Measurements from ENCODE around the gene MPL. TPM values are rescaled to one million over a fixed set of nuclear protein-coding genes. Genes with fewer than 3 reads are reported as not detected.

Gene MPL
- total RNA-seq, 2 donors from 2014 or later: 0.64 to 1.2 TPM

GRCh38 chr1:43316738-43317520, 20.7 kb upstream of the MPL start:
- peak; percentile 65 for DNase-seq
- Histone ChIP-seq H3K27me3 (ENCODE audit: control insufficient read depth, insufficient read depth, low read length, poor library complexity, severe bottlenecking) (no peaks in the 10 kb centered on the region), H3K27ac (ENCODE audit: low read depth, low read length) (no peak overlapping the region), H3K4me1 (ENCODE audit: control insufficient read depth, insufficient read depth, low read length) (no peaks in the 10 kb centered on the region), H3K4me3 (ENCODE audit: low read length) (no peak overlapping the region), H3K9me3 (ENCODE audit: control insufficient read depth, low read length) (no peaks in the 10 kb centered on the region), H3K9ac (ENCODE audit: extremely low read depth, low read length, poor library complexity, severe bottlenecking) (no peak overlapping the region), H3K36me3 (ENCODE audit: control insufficient read depth, insufficient read depth, low read length) (no peaks in the 10 kb centered on the region)
- H3K27ac Mint-ChIP-seq: no peak overlapping the region
- peaks cover 5% of the 10 kb centered on the region for H3K4me1 Mint-ChIP-seq
- H3K4me3 Mint-ChIP-seq: no peak overlapping the region
- WGBS, 2 experiments (ENCODE audit: insufficient coverage in 1 of 2, insufficient read length in 1 of 2): 91 to 93% methylated on average over 10 to 16 of the region's 16 CpGs
- no peaks in the 10 kb centered on the region for H3K9me3 Mint-ChIP-seq
- H3K36me3 Mint-ChIP-seq (ENCODE audit: low read depth): no peaks in the 10 kb centered on the region
- H3K27me3 Mint-ChIP-seq (ENCODE audit: insufficient read depth): no peaks in the 10 kb centered on the region
- TF ChIP-seq, protein P1, sequence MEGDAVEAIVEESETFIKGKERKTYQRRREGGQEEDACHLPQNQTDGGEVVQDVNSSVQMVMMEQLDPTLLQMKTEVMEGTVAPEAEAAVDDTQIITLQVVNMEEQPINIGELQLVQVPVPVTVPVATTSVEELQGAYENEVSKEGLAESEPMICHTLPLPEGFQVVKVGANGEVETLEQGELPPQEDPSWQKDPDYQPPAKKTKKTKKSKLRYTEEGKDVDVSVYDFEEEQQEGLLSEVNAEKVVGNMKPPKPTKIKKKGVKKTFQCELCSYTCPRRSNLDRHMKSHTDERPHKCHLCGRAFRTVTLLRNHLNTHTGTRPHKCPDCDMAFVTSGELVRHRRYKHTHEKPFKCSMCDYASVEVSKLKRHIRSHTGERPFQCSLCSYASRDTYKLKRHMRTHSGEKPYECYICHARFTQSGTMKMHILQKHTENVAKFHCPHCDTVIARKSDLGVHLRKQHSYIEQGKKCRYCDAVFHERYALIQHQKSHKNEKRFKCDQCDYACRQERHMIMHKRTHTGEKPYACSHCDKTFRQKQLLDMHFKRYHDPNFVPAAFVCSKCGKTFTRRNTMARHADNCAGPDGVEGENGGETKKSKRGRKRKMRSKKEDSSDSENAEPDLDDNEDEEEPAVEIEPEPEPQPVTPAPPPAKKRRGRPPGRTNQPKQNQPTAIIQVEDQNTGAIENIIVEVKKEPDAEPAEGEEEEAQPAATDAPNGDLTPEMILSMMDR (conservative IDR thresholded peaks at IDR 0.05): peak; percentile 67

GRCh38 chr1:43317817-43318471, 19.7 kb upstream of the MPL start:
- H3K9me3 Mint-ChIP-seq: no peaks in the 10 kb centered on the region
- TF ChIP-seq, protein P1 (conservative IDR thresholded peaks at IDR 0.05): no peak
- H3K4me1 Mint-ChIP-seq: peaks cover 5% of the 10 kb centered on the region
- Histone ChIP-seq H3K9me3 (ENCODE audit: control insufficient read depth, low read length) (no peaks in the 10 kb centered on the region), H3K36me3 (ENCODE audit: control insufficient read depth, insufficient read depth, low read length) (no peaks in the 10 kb centered on the region), H3K27ac (ENCODE audit: low read depth, low read length) (no peak overlapping the region), H3K4me3 (ENCODE audit: low read length) (no peak overlapping the region), H3K9ac (ENCODE audit: extremely low read depth, low read length, poor library complexity, severe bottlenecking) (no peak overlapping the region), H3K4me1 (ENCODE audit: control insufficient read depth, insufficient read depth, low read length) (no peaks in the 10 kb centered on the region), H3K27me3 (ENCODE audit: control insufficient read depth, insufficient read depth, low read length, poor library complexity, severe bottlenecking) (no peaks in the 10 kb centered on the region)
- WGBS, 2 experiments (ENCODE audit: insufficient coverage in 1 of 2, insufficient read length in 1 of 2): 83 to 91% methylated on average over 2 to 15 of the region's 15 CpGs
- no peaks in the 10 kb centered on the region for H3K27me3 Mint-ChIP-seq (ENCODE audit: insufficient read depth)
- H3K4me3 Mint-ChIP-seq: no peak overlapping the region
- no peaks in the 10 kb centered on the region for H3K36me3 Mint-ChIP-seq (ENCODE audit: low read depth)
- DNase-seq: peak; percentile 52
- no peak overlapping the region for H3K27ac Mint-ChIP-seq

GRCh38 chr1:43318831-43319230, 18.8 kb upstream of the MPL start:
- Mint-ChIP-seq H3K36me3 (ENCODE audit: low read depth) (no peaks in the 10 kb centered on the region), H3K4me3 (no peak overlapping the region), H3K27ac (no peak overlapping the region), H3K27me3 (ENCODE audit: insufficient read depth) (no peaks in the 10 kb centered on the region), H3K9me3 (no peaks in the 10 kb centered on the region), H3K4me1 (peaks cover 7% of the 10 kb centered on the region)
- Histone ChIP-seq H3K4me3 (ENCODE audit: low read length) (no peak overlapping the region), H3K36me3 (ENCODE audit: control insufficient read depth, insufficient read depth, low read length) (no peaks in the 10 kb centered on the region), H3K4me1 (ENCODE audit: control insufficient read depth, insufficient read depth, low read length) (no peaks in the 10 kb centered on the region), H3K9me3 (ENCODE audit: control insufficient read depth, low read length) (no peaks in the 10 kb centered on the region), H3K27me3 (ENCODE audit: control insufficient read depth, insufficient read depth, low read length, poor library complexity, severe bottlenecking) (no peaks in the 10 kb centered on the region), H3K27ac (ENCODE audit: low read depth, low read length) (no peak overlapping the region), H3K9ac (ENCODE audit: extremely low read depth, low read length, poor library complexity, severe bottlenecking) (no peak overlapping the region)
- 88 to 89% methylated on average over 3 to 4 of the region's 4 CpGs for WGBS, 2 experiments (ENCODE audit: insufficient coverage in 1 of 2, insufficient read length in 1 of 2)
- peak; percentile 24 for DNase-seq
- TF ChIP-seq, protein P1 (conservative IDR thresholded peaks at IDR 0.05): no peak
